Activated CD4-positive, alpha-beta T cell treated with anti-CD3 and anti-CD28 coated beads, Interleukin-10, Interleukin-2, amounts not matched to agents 100 ng/mL and 50 ng/mL, durations not matched to agents 16 hours and 8 hours (primary cell): ENCODE data around the gene TEKT2.
A peak's percentile ranks its signal among the peaks of the same experiment; 100 is the strongest.

ENCODE experiments used
- DNase-seq: peaks from one replicate; pipeline ENCODE4 v3.0.0-alpha.2; 2020

TEKT2 gene

GRCh38 chr1:36134031-36134430 lies 50.1 kb downstream of the TEKT2 start:
- DNase-seq = no peak

GRCh38 chr1:36134505-36135329 lies 50.8 kb downstream of the TEKT2 start:
- DNase-seq = peak; percentile 54

- no peak for DNase-seq
Measured at GRCh38 chr1:36135330-36135667, 51.4 kb downstream of the TEKT2 start.

- no peak for DNase-seq
Measured at GRCh38 chr1:36135796-36136195, 51.9 kb downstream of the TEKT2 start.

GRCh38 chr1:36136535-36136934 lies 52.6 kb downstream of the TEKT2 start:
- no peak for DNase-seq

GRCh38 chr1:36137226-36137625 lies 53.3 kb downstream of the TEKT2 start:
- DNase-seq = no peak

GRCh38 chr1:36137776-36138175 lies 53.9 kb downstream of the TEKT2 start:
- DNase-seq = no peak
